Activated CD4-positive, alpha-beta T cell treated with anti-CD3 and anti-CD28 coated beads, Interleukin-2, amount 50 U/mL, for 48 hours (primary cell): ENCODE results near the gene METAP1D.

Source experiments
- DNase-seq, 2 experiments: peaks; one replicate each; pipeline ENCODE4 v3.0.0-alpha.2; 2020

METAP1D gene

GRCh38 chr2:172082105-172082943 is 82.6 kb downstream of the METAP1D start:
- DNase-seq: no peak

- peak in 1 of 2 experiments; percentile 3 for DNase-seq
These were observed 83.3 kb downstream of the METAP1D start for GRCh38 chr2:172082944-172083627.

- no peak for DNase-seq
These were observed 84.1 kb downstream of the METAP1D start for GRCh38 chr2:172083628-172084394.

GRCh38 chr2:172084395-172084644 is 84.6 kb downstream of the METAP1D start:
- DNase-seq: no peak

GRCh38 chr2:172084645-172085459 is 85.1 kb downstream of the METAP1D start:
- peak; percentile 61 to 74 for DNase-seq

GRCh38 chr2:172085460-172086159 is 85.9 kb downstream of the METAP1D start, which contains the start of gene DLX1:
TSS of gene DLX1 (plus strand) at chr2:172085507. CDS start at chr2:172085678, 171 bp downstream.
- DNase-seq: no peak

GRCh38 chr2:172086241-172087206 is 86.8 kb downstream of the METAP1D start:
- peak in 1 of 2 experiments; percentile 68 for DNase-seq

GRCh38 chr2:172087207-172087779 is 87.5 kb downstream of the METAP1D start:
- DNase-seq: no peak

GRCh38 chr2:172087780-172088244 is 88.1 kb downstream of the METAP1D start:
- peak in 1 of 2 experiments; percentile 6 for DNase-seq

- peak in 1 of 2 experiments; percentile 13 for DNase-seq
These were observed 88.7 kb downstream of the METAP1D start for GRCh38 chr2:172088245-172089004.

- no peak for DNase-seq
These were observed 89.3 kb downstream of the METAP1D start for GRCh38 chr2:172089005-172089504.

GRCh38 chr2:172089633-172090032 is 89.9 kb downstream of the METAP1D start:
- no peak for DNase-seq

GRCh38 chr2:172090044-172090961 is 90.5 kb downstream of the METAP1D start:
- no peak for DNase-seq

- no peak for DNase-seq
These were observed 91.4 kb downstream of the METAP1D start for GRCh38 chr2:172091000-172091641.

GRCh38 chr2:172091761-172092566 is 92.2 kb downstream of the METAP1D start:
- DNase-seq: no peak

GRCh38 chr2:172092716-172093415 is 93.1 kb downstream of the METAP1D start:
- no peak for DNase-seq
